SK-N-SH (cell line): ENCODE data around the gene APBA2. TPM values are rescaled to one million over a fixed set of nuclear protein-coding genes. Genes with fewer than 3 reads are reported as not detected.

Source experiments
- CTCF ChIA-PET: fragments of 300-600, 350-600 bp; formaldehyde crosslinking; extraction: SDS; loops from one replicate; lab custom pipeline; 2021; lab: Yijun Ruan, JAX
- POLR2A ChIA-PET: fragments of 350-600 bp; sonication (Branson Sonifier 250); formaldehyde crosslinking; extraction: SDS; loops from one replicate; lab custom pipeline; 2020; ENCODE audit warnings: antibody characterized with exemption, inconsistent platforms; lab: Yijun Ruan, JAX
- DNase-seq: peaks from one replicate; pipeline ENCODE4 v3.0.0; 2012
- H2AFZ ChIP-seq: fragments of 200-600 bp; sonication (generic); 2 replicates; pipeline ENCODE4 v1.8.1; 2016; ENCODE audit warnings: antibody characterized with exemption, mild to moderate bottlenecking, low read depth
- H3F3A ChIP-seq: fragments of 200-600 bp; sonication (generic); replicated peaks from 2 replicates; pipeline ENCODE3; 2016; ENCODE audit warnings: antibody characterized with exemption, mild to moderate bottlenecking; ENCODE audit not compliant: insufficient read depth
- H3K27ac ChIP-seq, 2 experiments: fragments of 200-500 bp in 1 of 2; fragments of 200-600 bp in 1 of 2; sonication (Bioruptor generic) in 1 of 2; sonication (generic), shearing (Covaris generic) in 1 of 2; 2 replicates each; pipeline versions ENCODE4 v1.5.1 to v1.6.1; 2014 to 2016; ENCODE audit warnings: low read depth in 2 of 2, inconsistent platforms in 1 of 2, low read length in 1 of 2, mild to moderate bottlenecking in 1 of 2, mixed read lengths in 1 of 2
- H3K27me3 ChIP-seq: fragments of 200-600 bp; sonication (generic), shearing (Covaris generic); 2 replicates; pipeline ENCODE4 v1.6.1; 2016; ENCODE audit warnings: mixed run types; ENCODE audit not compliant: insufficient read depth
- H3K36me3 ChIP-seq, 2 experiments: fragments of 200-500 bp in 1 of 2; fragments of 200-600 bp in 1 of 2; sonication (Bioruptor generic) in 1 of 2; sonication (generic) in 1 of 2; replicated peaks in 1 of 2; 2 replicates each; pipeline versions ENCODE3 to v1.5.1; 2014 to 2016; ENCODE audit warnings: low read length in 1 of 2, mild to moderate bottlenecking in 1 of 2; ENCODE audit not compliant: insufficient read depth in 2 of 2, control insufficient read depth in 1 of 2
- H3K4me1 ChIP-seq, 2 experiments: fragments of 200-500 bp in 1 of 2; fragments of 200-600 bp in 1 of 2; sonication (Bioruptor generic) in 1 of 2; sonication (generic), shearing (Covaris generic) in 1 of 2; 2 replicates each; pipeline versions ENCODE4 v1.5.1 to v1.6.1; 2014 to 2016; ENCODE audit warnings: low read depth in 1 of 2, low read length in 1 of 2, mixed run types in 1 of 2; ENCODE audit not compliant: insufficient read depth in 2 of 2, control insufficient read depth in 1 of 2
- H3K4me2 ChIP-seq: fragments of 200-600 bp; sonication (generic), shearing (Covaris generic); 2 replicates; pipeline ENCODE4 v1.6.1; 2017; ENCODE audit warnings: mixed run types
- H3K4me3 ChIP-seq, 2 experiments: fragments of 200-500 bp in 1 of 2; fragments of 200-600 bp in 1 of 2; sonication (Bioruptor generic) in 1 of 2; sonication (generic), shearing (Covaris generic) in 1 of 2; 2 replicates each; pipeline versions ENCODE4 v1.5.1 to v1.8.1; 2014 to 2016; ENCODE audit warnings: low read depth in 2 of 2, inconsistent platforms in 1 of 2, low read length in 1 of 2, mild to moderate bottlenecking in 1 of 2, mixed read lengths in 1 of 2, moderate library complexity in 1 of 2
- H3K79me2 ChIP-seq: fragments of 200-600 bp; sonication (generic); 2 replicates; pipeline ENCODE4 v1.8.1; 2017; ENCODE audit warnings: mild to moderate bottlenecking; ENCODE audit not compliant: insufficient read depth
- H3K9ac ChIP-seq: fragments of 200-600 bp; sonication (generic); 2 replicates; pipeline ENCODE4 v1.6.1; 2017; ENCODE audit warnings: mixed run types
- H3K9me2 ChIP-seq: fragments of 200-600 bp; sonication (generic); 2 replicates; pipeline ENCODE4 v1.6.1; 2017; ENCODE audit warnings: mixed run types
- H3K9me3 ChIP-seq: fragments of 200-600 bp; sonication (generic); 2 replicates; pipeline ENCODE4 v1.6.1; 2017; ENCODE audit warnings: mixed run types, mild to moderate bottlenecking, moderate library complexity
- H4K20me1 ChIP-seq: fragments of 200-600 bp; sonication (generic); 2 replicates; pipeline ENCODE4 v1.6.1; 2017; ENCODE audit warnings: mild to moderate bottlenecking, mixed run types; ENCODE audit not compliant: insufficient read depth
- CTCF ChIP-seq: fragments of 200-600 bp; sonication (generic); IDR thresholded peaks from 2 replicates; pipeline ENCODE4 v1.6.1; 2017; ENCODE audit warnings: antibody characterized with exemption, mild to moderate bottlenecking, moderate library complexity
- FOXJ3 ChIP-seq: sonication (generic); formaldehyde crosslinking; IDR thresholded peaks from 2 replicates; pipeline ENCODE4 v1.5.1; 2020; ENCODE audit warnings: mild to moderate bottlenecking, missing genetic modification reagents
- NFIC ChIP-seq: IDR thresholded peaks from 2 replicates; pipeline ENCODE4 v1.4.0; 2012; ENCODE audit warnings: borderline replicate concordance
- USF2 ChIP-seq: fragments of 150-350 bp; IDR thresholded peaks from 2 replicates; pipeline ENCODE4 v1.6.1; 2017; ENCODE audit warnings: antibody characterized with exemption, low read length, low read depth, borderline replicate concordance
- WGBS: methylation state at CpG from one replicate; pipeline ENCODE4 v1.1.6; 2017; ENCODE audit warnings: low lambda C conversion rate; 5-methylcytosine and 5-hydroxymethylcytosine counted together
- polyA plus RNA-seq, 3 experiments: library from polyadenylated mRNA; depleted of rRNA; stranded (reverse); fragments of >200 nt; gene quantifications; 2 replicates each; pipeline ENCODE4 v1.2.3, GENCODE V29; 2012

The APBA2 gene
- polyA plus RNA-seq, 1 of the 3 experiments (the other 2 are of a cell fraction): 12.7 TPM

GRCh38 chr15:29114221-29115092 is 228.7 kb downstream of the APBA2 start:
- Histone ChIP-seq H4K20me1 (no peaks in the 10 kb centered on the region), H3K27ac (no peak overlapping the region), H3F3A (no peaks in the 10 kb centered on the region), H2AFZ (no peak overlapping the region), H3K4me2 (no peak overlapping the region), H3K9me3 (no peaks in the 10 kb centered on the region), H3K27me3 (no peaks in the 10 kb centered on the region), H3K4me1 (peaks cover 0 to 4% of the 10 kb centered on the region in 2 experiments; a peak in 1 of 4 replicates), H3K36me3 (no peaks in the 10 kb centered on the region), H3K9ac (no peak overlapping the region), H3K9me2 (no peaks in the 10 kb centered on the region), H3K79me2 (no peaks in the 10 kb centered on the region), H3K4me3 (no peak overlapping the region)
- no peak for TF ChIP-seq FOXJ3 (CRISPR knock-in tag)
- no peak for TF ChIP-seq NFIC
- TF ChIP-seq CTCF: no peak
- 73% methylated on average over 16 of the region's 18 CpGs for WGBS
- no peak for DNase-seq
- CTCF ChIA-PET: interaction anchor here (0.9 to 5.3 kb wide), 5 partner anchors 11 to 33 kb away, joined by 3 to 45 read pairs (median 5); no protein-coding TSS in a partner anchor
- POLR2A ChIA-PET: no interaction called here

GRCh38 chr15:29115093-29115991 is 229.6 kb downstream of the APBA2 start:
- Histone ChIP-seq H3K27ac (no peak overlapping the region), H3F3A (no peaks in the 10 kb centered on the region), H3K4me3 (no peak overlapping the region), H3K4me2 (no peak overlapping the region), H3K9me2 (no peaks in the 10 kb centered on the region), H4K20me1 (no peaks in the 10 kb centered on the region), H3K4me1 (peaks cover 0 to 4% of the 10 kb centered on the region in 2 experiments; a peak in 1 of 4 replicates), H3K9me3 (no peaks in the 10 kb centered on the region), H3K27me3 (no peaks in the 10 kb centered on the region), H3K9ac (no peak overlapping the region)
- POLR2A ChIA-PET: no interaction called here
- peak; percentile 83 for DNase-seq
- TF ChIP-seq USF2 (no peak), CTCF (peak; percentile 30; the same call in 1 of the 2 replicates)
- TF ChIP-seq, all 33 proteins: peak for 1
- 73% methylated on average over 24 of the region's 46 CpGs for WGBS
- CTCF ChIA-PET: interaction anchor here (0.9 to 5.3 kb wide), 5 partner anchors 11 to 801 kb away, joined by 3 to 45 read pairs (median 3); no protein-coding TSS in a partner anchor
- Histone ChIP-seq H2AFZ (no peak overlapping the region), H3K36me3 (no peaks in the 10 kb centered on the region), H3K79me2 (no peaks in the 10 kb centered on the region)
